Ishikawa (cell line): ENCODE results near the gene RCAN2.

Experiments used
- EGR1 ChIP-seq: IDR thresholded peaks from 2 replicates; pipeline ENCODE4 v1.6.1; 2012
- FOXM1 ChIP-seq: IDR thresholded peaks from 2 replicates; pipeline ENCODE4 v1.6.1; 2012; ENCODE audit warnings: low read depth, borderline replicate concordance
- TEAD4 ChIP-seq: IDR thresholded peaks from 2 replicates; pipeline ENCODE4 v1.6.1; 2012
- TF ChIP-seq, protein P1 (sequence below): IDR thresholded peaks from 2 replicates; pipeline ENCODE4 v1.6.1; 2012

DNA sequence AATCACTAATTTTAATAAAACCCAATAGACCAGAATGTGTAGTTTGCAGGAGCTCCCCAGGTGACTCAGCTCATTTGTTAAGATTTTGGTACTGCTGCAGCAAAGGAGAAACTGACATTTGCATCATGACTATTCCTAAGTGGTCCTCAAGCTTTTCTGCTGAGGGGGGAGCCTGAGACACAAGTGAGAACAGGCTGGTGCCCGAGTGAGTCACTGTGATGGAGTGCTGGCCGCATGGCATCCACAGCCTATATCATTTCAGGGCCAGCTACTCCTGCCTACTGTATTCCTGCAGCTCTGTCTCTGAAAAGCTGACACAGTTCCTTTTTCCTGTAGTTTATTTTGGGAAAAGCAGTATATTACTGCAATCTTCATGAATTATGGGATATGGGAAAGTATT, 206.8 kb downstream of the RCAN2 start:
- TF ChIP-seq EGR1 = no peak
- no peak for TF ChIP-seq FOXM1
- TF ChIP-seq, protein P1, sequence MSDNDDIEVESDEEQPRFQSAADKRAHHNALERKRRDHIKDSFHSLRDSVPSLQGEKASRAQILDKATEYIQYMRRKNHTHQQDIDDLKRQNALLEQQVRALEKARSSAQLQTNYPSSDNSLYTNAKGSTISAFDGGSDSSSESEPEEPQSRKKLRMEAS = no peak
- no peak for TF ChIP-seq TEAD4
